ENCODE measurements around the gene PCCA.
A peak's percentile ranks its signal among the peaks of the same experiment; 100 is the strongest.
"Not testable (repeated sequence)": the region's sequence is repeated elsewhere in the genome, so short reads cannot be mapped to it uniquely, and the experiment has no call there.

PCCA gene

GRCh38 chr13:100364591-100364990 lies 275.7 kb downstream of the PCCA start:
- DNase-seq = no peak

- no peak for DNase-seq
Measured at GRCh38 chr13:100365680-100366079, 276.8 kb downstream of the PCCA start.

- no peak for DNase-seq
Measured at GRCh38 chr13:100378533-100378932, 289.6 kb downstream of the PCCA start.

GRCh38 chr13:100381595-100382224 lies 292.8 kb downstream of the PCCA start:
- no peak for DNase-seq

GRCh38 chr13:100382785-100383184 lies 293.9 kb downstream of the PCCA start:
- DNase-seq = no peak

GRCh38 chr13:100387416-100387815 lies 298.5 kb downstream of the PCCA start:
- DNase-seq = no peak

GRCh38 chr13:100388150-100388549 lies 299.3 kb downstream of the PCCA start:
- DNase-seq = not testable (repeated sequence)

GRCh38 chr13:100388923-100389322 lies 300.0 kb downstream of the PCCA start:
- no peak for DNase-seq

- DNase-seq = no peak
Measured at GRCh38 chr13:100389617-100390016, 300.7 kb downstream of the PCCA start.

GRCh38 chr13:100392709-100393630 lies 304.1 kb downstream of the PCCA start:
- DNase-seq = peak; percentile 27

- DNase-seq = no peak
Measured at GRCh38 chr13:100394005-100394695, 305.3 kb downstream of the PCCA start.

- no peak for DNase-seq
Measured at GRCh38 chr13:100395698-100396373, 306.9 kb downstream of the PCCA start.

- DNase-seq = no peak
Measured at GRCh38 chr13:100396776-100397175, 307.9 kb downstream of the PCCA start.

GRCh38 chr13:100397627-100398026 lies 308.7 kb downstream of the PCCA start:
- no peak for DNase-seq

GRCh38 chr13:100398360-100398759 lies 309.5 kb downstream of the PCCA start:
- DNase-seq = no peak

GRCh38 chr13:100399455-100399854 lies 310.6 kb downstream of the PCCA start:
- DNase-seq = no peak

- no peak for DNase-seq
Measured at GRCh38 chr13:100403675-100404074, 314.8 kb downstream of the PCCA start.

- no peak for DNase-seq
Measured at GRCh38 chr13:100409132-100409531, 320.2 kb downstream of the PCCA start.

- DNase-seq = no peak
Measured at GRCh38 chr13:100423375-100423774, 334.5 kb downstream of the PCCA start.

GRCh38 chr13:100428986-100429385 lies 340.1 kb downstream of the PCCA start:
- DNase-seq = peak; percentile 7

GRCh38 chr13:100432611-100433010 lies 343.7 kb downstream of the PCCA start:
- DNase-seq = no peak

GRCh38 chr13:100433475-100433874 lies 344.6 kb downstream of the PCCA start:
- DNase-seq = no peak

Measured in NCI-H82 (cell line).